Measurements from ENCODE around the gene PGF. TPM values are rescaled to one million over a fixed set of nuclear protein-coding genes. Genes with fewer than 3 reads are reported as not detected.
"Not testable (repeated sequence)": the region's sequence is repeated elsewhere in the genome, so short reads cannot be mapped to it uniquely, and the experiment has no call there.

PGF gene
- total RNA-seq, 2 donors from 2014 or later, result not detected

DNA sequence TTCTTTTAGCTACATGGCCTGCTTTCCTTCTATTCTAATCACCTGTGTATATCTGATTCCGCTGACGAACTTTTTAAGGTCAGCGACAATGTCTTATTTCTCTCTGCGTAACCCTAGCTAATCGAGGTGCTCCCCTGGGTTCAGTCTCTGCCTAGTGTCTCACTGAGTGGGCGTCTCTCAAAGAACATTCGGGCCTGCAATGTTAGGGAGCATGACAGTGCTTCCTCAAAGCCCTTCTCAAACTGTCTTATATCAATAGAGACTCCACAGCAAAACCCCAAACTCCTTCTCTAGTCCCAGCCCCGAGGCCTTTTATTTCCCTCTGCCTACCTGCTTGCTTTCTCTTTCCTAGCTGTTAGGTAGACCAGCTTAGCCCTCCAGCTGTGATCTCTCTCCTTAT, 18.7 kb downstream of the PGF start:
- Mint-ChIP-seq H3K9me3 (no peaks in the 10 kb centered on the region), H3K4me3 (no peak overlapping the region), H3K27ac (no peak overlapping the region), H3K4me1 (ENCODE audit: low read depth in 2 of 2) (peaks cover 10 to 26% of the 10 kb centered on the region in 2 donors), H3K27me3 (no peaks in the 10 kb centered on the region), H3K36me3 (no peaks in the 10 kb centered on the region)
- DNase-seq (ENCODE audit: low spot score) (no peak), ATAC-seq (no peak)

DNA sequence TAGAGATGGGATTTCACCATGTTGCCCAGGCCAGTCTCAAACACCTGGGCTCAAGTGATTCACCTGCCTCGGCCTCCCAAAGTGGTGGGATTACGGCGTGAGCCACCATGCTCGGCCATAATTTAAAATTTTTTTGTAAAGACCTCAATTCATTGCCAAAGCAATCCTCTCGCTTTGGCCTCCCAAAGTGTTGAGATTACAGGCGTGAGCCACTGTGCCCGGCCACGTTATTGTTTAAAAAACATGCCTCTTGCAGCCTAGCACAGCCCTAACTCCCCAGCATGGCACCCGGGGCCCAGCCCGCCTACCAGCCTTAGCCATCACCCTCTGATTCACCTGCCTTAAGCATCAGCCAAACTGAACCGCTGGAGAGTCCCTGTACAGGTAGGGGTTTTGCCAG, 19.2 kb downstream of the PGF start:
- Mint-ChIP-seq H3K4me3 (no peak overlapping the region), H3K36me3 (no peaks in the 10 kb centered on the region), H3K4me1 (ENCODE audit: low read depth in 2 of 2) (peaks cover 6 to 20% of the 10 kb centered on the region in 2 donors), H3K27ac (no peak overlapping the region), H3K27me3 (no peaks in the 10 kb centered on the region), H3K9me3 (no peaks in the 10 kb centered on the region)
- ATAC-seq (no peak), DNase-seq (ENCODE audit: low spot score) (no peak)

DNA sequence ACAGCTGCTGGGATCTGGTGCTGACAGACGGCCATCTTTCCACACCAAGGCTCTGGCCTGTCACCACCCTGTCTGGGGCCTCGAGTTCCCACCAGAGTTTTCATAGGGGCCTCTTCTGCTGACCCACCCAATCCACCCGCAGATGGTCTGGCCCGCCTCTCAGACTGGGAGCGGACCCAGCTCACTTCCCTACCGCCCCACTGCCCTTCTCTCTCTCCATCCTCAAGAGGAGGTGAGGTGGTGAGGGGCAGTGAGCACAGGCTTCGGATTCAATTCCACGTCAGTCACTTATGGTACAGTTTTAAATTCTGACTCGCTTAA, 20.1 kb downstream of the PGF start:
- ATAC-seq (no peak), DNase-seq (ENCODE audit: low spot score) (no peak)
- H3K4me1 Mint-ChIP-seq (ENCODE audit: low read depth in 2 of 2), result peaks cover 5 to 18% of the 10 kb centered on the region in 2 donors
- H3K4me3 Mint-ChIP-seq, result no peak overlapping the region
- no peaks in the 10 kb centered on the region for H3K9me3 Mint-ChIP-seq
- no peak overlapping the region for H3K27ac Mint-ChIP-seq
- no peaks in the 10 kb centered on the region for H3K36me3 Mint-ChIP-seq
- no peaks in the 10 kb centered on the region for H3K27me3 Mint-ChIP-seq

DNA sequence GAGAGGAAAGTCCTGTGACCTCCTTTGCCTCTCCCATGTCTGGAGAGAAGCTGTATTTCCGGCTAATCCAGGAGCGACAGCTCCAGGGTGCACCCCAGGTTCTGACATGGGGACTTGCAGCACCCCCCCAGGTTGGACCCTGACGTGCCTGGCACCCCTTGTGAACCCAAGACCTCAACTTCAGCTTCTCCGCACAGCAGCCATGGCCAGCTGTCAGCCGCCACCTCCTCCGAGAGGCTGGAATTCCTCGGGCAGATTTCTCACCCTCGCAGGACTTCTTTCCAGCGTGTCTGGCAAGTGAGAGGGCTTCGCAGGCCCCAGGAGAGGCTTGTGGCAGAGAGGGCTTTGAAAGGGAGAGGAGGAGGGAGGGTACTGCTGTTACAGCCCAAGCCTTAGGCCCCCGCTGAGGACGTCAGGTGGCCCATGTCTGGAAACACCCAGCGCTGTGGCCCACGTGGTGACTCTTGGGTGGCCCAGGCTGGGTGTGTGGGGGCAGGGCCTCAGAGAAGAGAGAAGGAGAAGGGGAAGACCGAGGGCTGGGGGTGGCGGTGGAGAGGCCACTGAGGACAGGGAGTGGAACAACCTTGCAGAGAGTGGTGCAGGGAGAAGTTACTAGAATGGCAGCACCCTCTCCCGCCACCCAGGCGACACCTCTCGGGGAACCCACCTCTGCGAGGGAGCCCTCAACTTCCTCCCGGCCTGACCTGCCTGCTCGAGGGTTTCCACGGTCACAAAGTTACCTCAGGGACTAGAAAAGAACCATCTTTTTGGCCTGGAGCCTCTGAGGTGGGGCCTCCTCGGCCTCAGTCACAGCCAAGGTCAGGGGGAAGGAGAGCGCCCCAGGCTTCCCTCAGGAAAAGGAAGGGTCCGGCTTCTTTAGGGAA, 20.7 kb downstream of the PGF start:
- no peaks in the 10 kb centered on the region for H3K27me3 Mint-ChIP-seq
- H3K4me1 Mint-ChIP-seq (ENCODE audit: low read depth in 2 of 2), result peaks cover 0 to 13% of the 10 kb centered on the region in 2 donors
- no peak overlapping the region for H3K27ac Mint-ChIP-seq
- no peak overlapping the region for H3K4me3 Mint-ChIP-seq
- no peaks in the 10 kb centered on the region for H3K9me3 Mint-ChIP-seq
- no peaks in the 10 kb centered on the region for H3K36me3 Mint-ChIP-seq
- no peak for ATAC-seq
- no peak for DNase-seq (ENCODE audit: low spot score)

DNA sequence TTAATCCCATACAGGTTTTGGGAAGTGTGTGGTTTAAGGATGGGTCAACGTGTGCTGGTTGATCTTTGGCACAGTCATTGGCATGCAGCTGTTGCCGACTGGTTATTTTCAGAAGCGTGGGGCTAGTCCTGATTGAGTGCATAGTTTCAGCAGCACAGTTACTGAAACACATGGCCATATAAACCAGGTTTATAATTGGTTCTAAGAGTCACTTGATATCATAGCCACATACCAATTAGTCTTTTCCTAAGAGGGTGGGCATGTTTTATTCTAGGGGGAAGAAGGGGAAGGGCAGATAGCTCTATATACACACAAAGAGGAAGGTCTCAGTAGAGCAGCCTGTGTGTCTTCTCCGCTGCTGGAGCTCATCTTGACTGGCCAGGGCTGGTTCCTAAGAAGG, 21.4 kb downstream of the PGF start:
- Mint-ChIP-seq H3K27ac (no peak overlapping the region), H3K9me3 (no peaks in the 10 kb centered on the region), H3K27me3 (no peaks in the 10 kb centered on the region), H3K36me3 (no peaks in the 10 kb centered on the region), H3K4me3 (no peak overlapping the region), H3K4me1 (ENCODE audit: low read depth in 2 of 2) (peaks cover 0 to 12% of the 10 kb centered on the region in 2 donors)
- ATAC-seq, result no peak
- DNase-seq (ENCODE audit: low spot score), result no peak

DNA sequence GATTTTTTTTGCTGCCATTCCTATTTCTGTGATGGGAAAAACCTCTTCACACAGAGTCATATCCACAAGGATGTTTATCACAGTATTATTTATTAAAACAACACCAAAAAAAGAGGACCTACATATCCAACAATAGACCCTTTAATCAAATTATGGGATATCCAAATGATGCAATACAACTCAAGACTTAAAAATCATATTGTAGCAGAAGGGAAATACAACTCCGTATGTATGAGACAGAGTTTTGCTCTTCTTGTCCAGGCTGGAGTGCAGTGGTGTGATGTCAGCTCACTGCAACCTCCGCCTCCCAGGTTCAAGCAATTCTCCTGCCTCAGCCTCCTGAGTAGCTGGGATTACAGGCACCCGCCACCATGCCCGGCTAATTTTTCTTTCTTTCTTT, 22.5 kb downstream of the PGF start:
- not testable (repeated sequence) for H3K9me3 Mint-ChIP-seq; H3K4me1 Mint-ChIP-seq (ENCODE audit: low read depth in 2 of 2); H3K36me3 Mint-ChIP-seq; DNase-seq (ENCODE audit: low spot score); ATAC-seq; H3K27me3 Mint-ChIP-seq; H3K4me3 Mint-ChIP-seq; H3K27ac Mint-ChIP-seq

DNA sequence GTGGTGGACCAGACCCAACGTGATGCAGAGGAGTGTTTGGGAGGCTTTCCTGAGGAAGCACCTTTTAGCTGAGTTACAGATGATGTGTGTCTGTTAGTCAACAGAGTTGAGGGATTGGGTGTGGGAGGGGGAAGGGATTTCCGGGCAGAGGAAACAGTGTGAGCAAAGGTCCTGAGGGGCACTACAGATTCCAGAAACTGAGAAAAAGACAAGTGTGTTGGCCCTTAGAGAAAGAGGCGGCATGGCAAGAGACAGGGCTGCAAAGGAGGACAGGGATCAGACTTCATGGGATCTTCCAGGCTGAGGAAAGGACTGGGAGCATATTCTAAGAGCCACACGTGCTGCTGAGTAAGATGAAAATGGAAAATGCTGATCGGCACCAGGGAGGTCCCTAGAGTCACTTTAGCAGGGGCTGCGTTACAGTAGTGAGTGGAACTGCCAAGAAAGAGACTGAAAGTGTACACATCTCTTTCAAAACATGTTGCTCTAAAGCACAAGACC, 22.9 kb downstream of the PGF start:
- Mint-ChIP-seq H3K36me3 (no peaks in the 10 kb centered on the region), H3K27me3 (no peaks in the 10 kb centered on the region), H3K9me3 (no peaks in the 10 kb centered on the region), H3K4me3 (no peak overlapping the region), H3K4me1 (ENCODE audit: low read depth in 2 of 2) (peaks cover 0 to 6% of the 10 kb centered on the region in 2 donors), H3K27ac (no peak overlapping the region)
- ATAC-seq (no peak), DNase-seq (ENCODE audit: low spot score) (no peak)

DNA sequence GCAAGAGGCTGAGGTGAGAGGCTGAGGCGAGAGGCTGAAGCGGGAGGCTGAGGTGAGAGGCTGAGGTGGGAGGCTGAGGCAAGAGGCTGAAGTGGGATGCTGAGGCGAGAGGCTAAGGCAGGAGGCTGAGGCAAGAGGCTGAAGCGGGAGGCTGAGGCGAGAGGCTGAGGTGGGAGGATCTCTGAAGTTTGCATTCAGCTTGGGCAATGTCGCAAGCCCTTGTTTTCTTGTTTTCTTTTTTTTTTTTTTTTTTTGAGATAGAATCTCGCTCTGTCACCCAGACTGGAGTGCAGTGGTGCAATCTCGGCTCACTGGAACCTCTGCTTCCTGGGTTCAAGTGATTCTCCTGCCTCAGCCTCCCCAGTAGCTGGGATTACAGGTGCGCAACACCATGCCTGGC, 23.7 kb downstream of the PGF start:
- not testable (repeated sequence) for ATAC-seq, H3K27me3 Mint-ChIP-seq, H3K27ac Mint-ChIP-seq

DNA sequence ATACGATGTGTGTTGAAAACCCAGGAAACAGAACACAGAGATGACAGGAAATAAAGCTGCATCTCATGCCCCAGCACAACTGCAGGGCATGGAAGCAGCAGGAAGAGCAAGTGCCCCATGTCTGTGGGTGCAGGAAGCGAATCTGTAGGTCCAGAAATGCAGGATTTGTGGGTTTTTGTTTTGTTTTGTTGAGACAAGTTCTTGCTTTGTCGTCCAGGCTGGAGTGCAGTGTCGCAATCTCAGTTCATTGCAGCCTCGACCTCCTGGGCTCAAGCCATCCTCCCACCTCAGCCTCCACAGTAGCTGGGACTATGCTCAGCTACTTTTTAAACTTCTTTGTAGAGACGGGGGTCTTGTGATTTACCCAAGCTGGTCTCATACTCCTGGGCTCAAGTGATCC, 26.2 kb downstream of the PGF start:
- Mint-ChIP-seq H3K4me1 (ENCODE audit: low read depth in 2 of 2) (peaks cover 0 to 7% of the 10 kb centered on the region in 2 donors), H3K4me3 (no peak overlapping the region), H3K36me3 (no peaks in the 10 kb centered on the region), H3K9me3 (no peaks in the 10 kb centered on the region), H3K27me3 (peaks cover under 1 to 17% of the 10 kb centered on the region in 2 donors), H3K27ac (no peak overlapping the region)
- DNase-seq (ENCODE audit: low spot score), result no peak
- ATAC-seq, result no peak

More for the DNA sequence above, 23.7 kb downstream of the PGF start:
- H3K4me3 Mint-ChIP-seq; H3K4me1 Mint-ChIP-seq (ENCODE audit: low read depth in 2 of 2); H3K36me3 Mint-ChIP-seq; DNase-seq (ENCODE audit: low spot score); H3K9me3 Mint-ChIP-seq: not testable (repeated sequence)

DNA sequence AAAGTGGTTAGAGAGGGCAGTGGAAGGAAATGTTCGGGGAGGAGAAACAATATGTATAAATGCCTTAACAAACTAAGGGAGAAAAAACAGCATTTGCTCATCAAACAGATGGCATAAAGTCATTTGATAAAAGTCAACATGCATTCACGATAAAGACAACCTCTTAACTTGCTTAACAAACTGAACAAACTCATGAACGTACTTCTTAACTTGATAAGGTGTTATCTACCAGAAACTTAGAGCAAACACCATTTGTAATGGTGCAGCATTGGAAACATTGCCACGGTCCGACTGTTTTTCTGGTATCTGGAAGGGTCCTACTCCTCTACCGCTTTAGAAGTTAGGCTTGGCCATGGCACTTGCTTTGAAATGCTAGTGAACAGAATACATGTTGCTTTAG, 28.2 kb downstream of the PGF start:
- no peak overlapping the region for H3K27ac Mint-ChIP-seq
- ATAC-seq, result no peak

DNA sequence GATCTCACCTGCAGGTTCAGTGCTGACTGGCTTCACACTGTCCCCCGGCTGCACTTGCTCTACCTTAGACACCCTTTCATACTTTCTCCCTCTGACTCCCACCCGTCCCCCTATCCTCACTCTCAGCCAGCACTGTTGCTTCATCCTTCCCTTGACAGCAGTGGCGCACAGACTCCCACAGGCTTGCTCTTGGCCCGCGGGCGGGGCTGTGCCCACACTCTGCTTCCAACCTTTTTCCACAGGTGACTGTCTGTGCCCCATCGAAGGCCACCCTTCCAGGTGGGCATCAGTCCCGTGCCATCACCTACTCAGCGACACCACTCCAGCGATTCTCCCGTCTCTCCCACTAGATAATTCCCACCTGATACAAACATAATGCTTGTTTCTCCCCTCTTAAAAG, 31.3 kb downstream of the PGF start:
- peaks cover 0 to 7% of the 10 kb centered on the region in 2 donors for H3K4me1 Mint-ChIP-seq (ENCODE audit: low read depth in 2 of 2)
- H3K27me3 Mint-ChIP-seq, result peaks cover 3 to 21% of the 10 kb centered on the region in 2 donors
- peak overlapping the region; percentile 1 for H3K4me3 Mint-ChIP-seq
- DNase-seq (ENCODE audit: low spot score), result no peak
- no peak for ATAC-seq
- no peaks in the 10 kb centered on the region for H3K36me3 Mint-ChIP-seq
- no peak overlapping the region for H3K27ac Mint-ChIP-seq
- no peaks in the 10 kb centered on the region for H3K9me3 Mint-ChIP-seq

More for the DNA sequence above, 28.2 kb downstream of the PGF start:
- Mint-ChIP-seq H3K9me3 (no peaks in the 10 kb centered on the region), H3K36me3 (no peaks in the 10 kb centered on the region), H3K4me1 (ENCODE audit: low read depth in 2 of 2) (peaks cover 0 to 7% of the 10 kb centered on the region in 2 donors), H3K4me3 (no peak overlapping the region), H3K27me3 (peaks cover 3 to 21% of the 10 kb centered on the region in 2 donors)
- DNase-seq (ENCODE audit: low spot score), result no peak

DNA sequence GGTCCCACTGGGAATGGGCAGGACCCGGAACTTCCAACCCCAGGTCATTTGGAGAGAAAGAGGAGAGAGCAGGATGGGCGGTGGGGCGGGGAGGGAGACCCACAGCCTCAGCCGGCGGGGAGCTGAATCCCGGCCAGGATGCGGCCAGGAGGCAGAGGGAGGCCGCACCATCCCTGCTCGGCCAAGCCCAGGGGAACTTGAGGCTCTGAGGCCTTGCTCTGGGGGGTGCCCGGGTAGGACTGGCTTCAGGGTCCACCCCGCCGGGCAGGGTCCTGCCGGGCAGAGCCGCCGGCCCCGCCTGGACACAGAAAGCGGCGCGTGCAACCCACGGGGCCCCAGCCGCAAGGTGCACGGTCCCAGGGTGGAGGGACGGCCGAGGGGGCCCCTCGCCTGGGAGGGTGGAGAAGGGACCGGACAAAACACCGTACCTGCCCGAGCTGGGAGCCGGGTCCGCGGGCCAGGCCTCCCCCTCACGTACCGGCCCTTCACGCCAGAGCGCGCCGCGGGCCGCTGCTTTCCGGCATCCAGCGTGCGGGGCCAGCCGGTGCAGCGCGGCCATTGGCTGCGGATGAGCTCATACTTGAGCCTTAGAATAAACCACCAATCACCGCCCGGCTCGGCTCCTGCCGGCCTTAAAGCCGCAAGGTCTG, 32.5 kb downstream of the PGF start, which contains the start of gene RPS6KL1:
TSS of gene RPS6KL1 (minus strand) at position 509 of the 650 bp plus-strand sequence. CDS start 1,719 bp downstream, outside the sequence.
- Mint-ChIP-seq H3K36me3 (no peaks in the 10 kb centered on the region), H3K27ac (peak within 1 kb of the TSS; percentile 50 to 76), H3K4me3 (peak within 1 kb of the TSS; percentile 63), H3K9me3 (no peaks in the 10 kb centered on the region), H3K27me3 (peaks cover 3 to 21% of the 10 kb centered on the region in 2 donors), H3K4me1 (ENCODE audit: low read depth in 2 of 2) (peaks cover 0 to 7% of the 10 kb centered on the region in 2 donors)
- peak; percentile 96 to 98 for ATAC-seq
- DNase-seq (ENCODE audit: low spot score), result peak; percentile 85

DNA sequence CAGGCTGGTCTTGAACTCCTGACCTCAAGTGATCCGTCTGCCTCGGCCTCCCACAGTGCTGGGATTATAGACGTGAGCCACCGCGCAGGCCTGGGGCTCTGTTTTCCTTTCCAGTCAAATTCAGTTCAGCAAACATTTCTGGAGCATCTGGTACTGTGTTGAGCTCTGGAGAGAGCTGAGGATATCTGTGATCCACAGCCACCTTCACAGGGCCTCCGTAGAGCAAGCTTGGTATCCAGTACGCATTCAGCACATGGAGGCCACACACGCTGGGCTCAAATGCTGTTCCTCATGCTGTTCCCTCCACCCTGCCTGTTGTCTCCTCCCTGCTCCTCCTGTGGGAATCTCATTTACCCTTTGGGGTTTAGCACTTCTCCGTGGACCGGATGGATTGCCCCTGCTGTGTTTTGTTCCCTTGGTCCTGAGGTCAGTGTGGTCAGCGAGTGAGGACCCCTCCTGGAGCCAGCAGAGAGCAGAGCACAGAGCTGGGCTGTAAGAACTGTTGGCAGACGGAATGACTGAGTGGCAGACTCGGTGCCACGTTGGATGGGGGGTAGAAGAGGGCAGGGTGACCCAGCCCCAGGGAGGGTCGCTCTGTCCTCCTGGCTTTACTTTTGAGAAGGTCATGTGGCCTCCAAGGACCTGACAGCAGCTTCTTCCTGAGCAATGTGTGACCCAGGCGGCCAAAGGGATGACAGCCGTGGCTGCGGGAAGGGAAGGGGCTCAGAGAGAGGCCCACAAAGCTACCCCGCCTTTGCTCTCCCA, 33.2 kb downstream of the PGF start:
- Mint-ChIP-seq H3K9me3 (no peaks in the 10 kb centered on the region), H3K36me3 (no peaks in the 10 kb centered on the region), H3K27ac (peak overlapping the region; percentile 50 to 76), H3K4me3 (peak overlapping the region; percentile 63), H3K27me3 (peaks cover 3 to 21% of the 10 kb centered on the region in 2 donors), H3K4me1 (ENCODE audit: low read depth in 2 of 2) (peaks cover 0 to 7% of the 10 kb centered on the region in 2 donors)
- DNase-seq (ENCODE audit: low spot score) (no peak), ATAC-seq (no peak)
